Ishikawa (cell line): ENCODE results near the gene MEX3B.

Experiments used
- CEBPB ChIP-seq: IDR thresholded peaks from 2 replicates; pipeline ENCODE4 v1.6.1; 2012
- CREB1 ChIP-seq: IDR thresholded peaks from 2 replicates; pipeline ENCODE4 v1.6.1; 2012; ENCODE audit warnings: low read depth
- EGR1 ChIP-seq: IDR thresholded peaks from 2 replicates; pipeline ENCODE4 v1.6.1; 2012
- EP300 ChIP-seq: IDR thresholded peaks from 2 replicates; pipeline ENCODE4 v1.6.1; 2012; ENCODE audit warnings: borderline replicate concordance
- FOXM1 ChIP-seq: IDR thresholded peaks from 2 replicates; pipeline ENCODE4 v1.6.1; 2012; ENCODE audit warnings: low read depth, borderline replicate concordance
- MAX ChIP-seq: IDR thresholded peaks from 2 replicates; pipeline ENCODE4 v1.6.1; 2012
- NFIC ChIP-seq: IDR thresholded peaks from 2 replicates; pipeline ENCODE4 v1.6.1; 2012
- RAD21 ChIP-seq: IDR thresholded peaks from 2 replicates; pipeline ENCODE4 v1.6.1; 2012; ENCODE audit warnings: low read depth
- REST ChIP-seq: IDR thresholded peaks from 2 replicates; pipeline ENCODE4 v1.6.1; 2012; ENCODE audit warnings: low read depth, mild to moderate bottlenecking
- TAF1 ChIP-seq: IDR thresholded peaks from 2 replicates; pipeline ENCODE4 v1.6.1; 2012; ENCODE audit warnings: low read depth, mild to moderate bottlenecking
- TCF12 ChIP-seq: IDR thresholded peaks from 2 replicates; pipeline ENCODE4 v1.6.1; 2012; ENCODE audit warnings: low read depth
- TEAD4 ChIP-seq: IDR thresholded peaks from 2 replicates; pipeline ENCODE4 v1.6.1; 2012
- USF1 ChIP-seq: IDR thresholded peaks from 2 replicates; pipeline ENCODE4 v1.6.1; 2012
- YY1 ChIP-seq: IDR thresholded peaks from 2 replicates; pipeline ENCODE4 v1.6.1; 2012; ENCODE audit warnings: low read depth
- ZBTB7A ChIP-seq: IDR thresholded peaks from 2 replicates; pipeline ENCODE4 v1.6.1; 2012; ENCODE audit warnings: low read depth

MEX3B gene

GRCh38 chr15:82045892-82046665 is at the start of gene MEX3B:
TSS of gene MEX3B (minus strand) at chr15:82046018. CDS start at chr15:82045705, 313 bp downstream.
- TF ChIP-seq USF1 (no peak), EGR1 (peak; percentile 82), FOXM1 (no peak), NFIC (no peak), MAX (peak; percentile 24; the same call in 1 of the 2 replicates), TCF12 (peak; percentile 29; the same call in 1 of the 2 replicates), TAF1 (peak; percentile 21; the same call in 1 of the 2 replicates), CREB1 (peak; percentile 37; the same call in 1 of the 2 replicates)

GRCh38 chr15:82093774-82094211 is 48.0 kb upstream of the MEX3B start:
- TF ChIP-seq YY1 (no peak), RAD21 (no peak), CREB1 (no peak), USF1 (no peak), TEAD4 (no peak)

GRCh38 chr15:82093325-82093724 is 47.5 kb upstream of the MEX3B start:
- TF ChIP-seq CEBPB (no peak), MAX (no peak), TCF12 (no peak), REST (no peak), TAF1 (no peak), EP300 (no peak), USF1 (no peak), FOXM1 (no peak), TEAD4 (no peak)

GRCh38 chr15:82091636-82092140 is 45.9 kb upstream of the MEX3B start:
- TF ChIP-seq EP300 (no peak), ZBTB7A (no peak), FOXM1 (no peak), REST (no peak), MAX (no peak), TAF1 (no peak), CEBPB (no peak), RAD21 (no peak), USF1 (no peak), YY1 (no peak)

- TF ChIP-seq TEAD4: no peak
- no peak for TF ChIP-seq ZBTB7A
- TF ChIP-seq MAX: no peak
- no peak for TF ChIP-seq TCF12
- no peak for TF ChIP-seq EGR1
- no peak for TF ChIP-seq FOXM1
- no peak for TF ChIP-seq NFIC
- TF ChIP-seq YY1: no peak
- no peak for TF ChIP-seq CEBPB
- TF ChIP-seq REST: no peak
- TF ChIP-seq EP300: no peak
Observed at GRCh38 chr15:82086243-82086995, 40.6 kb upstream of the MEX3B start.
